ENCODE results near the gene MLKL. TPM values are rescaled to one million over a fixed set of nuclear protein-coding genes. Genes with fewer than 3 reads are reported as not detected.
A peak's percentile ranks its signal among the peaks of the same experiment; 100 is the strongest.

The MLKL gene
- polyA plus RNA-seq, 1 donor (not counting 4 experiments of a cell fraction or from before 2014, with no cell fraction given), result 12.5 TPM

DNA sequence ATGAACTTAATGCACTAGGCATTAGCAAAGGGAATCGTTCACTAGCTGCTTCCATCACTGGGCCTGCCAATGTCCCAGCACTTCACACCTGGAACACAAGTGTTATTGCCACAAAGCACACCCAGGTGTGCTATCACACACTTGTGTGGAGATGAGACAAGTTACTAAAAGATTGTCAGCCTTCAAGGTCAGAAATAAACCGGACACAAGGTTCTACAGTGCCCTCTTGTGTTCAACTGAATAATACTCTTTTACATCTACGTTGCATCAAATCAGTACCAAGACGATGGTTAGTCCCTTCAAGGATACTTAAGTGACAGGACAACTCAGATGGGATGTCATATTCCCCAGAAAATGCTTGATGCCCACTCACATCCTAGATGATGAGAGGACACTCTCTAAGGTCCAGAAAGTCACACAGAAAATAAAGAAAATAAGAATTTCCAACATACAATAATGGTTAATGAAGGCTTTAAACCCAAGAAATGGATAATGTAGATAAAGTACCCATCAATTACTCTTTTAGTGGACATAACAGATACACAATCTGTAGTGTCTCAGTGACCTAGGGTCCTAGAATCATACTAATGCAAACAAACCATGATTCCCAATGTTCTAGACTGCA, 77.3 kb downstream of the MLKL start:
- H3K36me3 ChIP-seq (ENCODE audit: control insufficient read depth in 2 of 2, extremely low read depth in 1 of 2, insufficient read depth in 2 of 2, low read length in 2 of 2), result peaks cover 18 to 40% of the 10 kb centered on the region in 2 experiments
- no peak overlapping the region for H3K27ac ChIP-seq (ENCODE audit: control insufficient read depth, insufficient read depth, low read length)
- DNase-seq (ENCODE audit: low read depth, low spot score) (no peak), FAIRE-seq (peak; percentile 59)
- no peaks in the 10 kb centered on the region for H3K4me1 ChIP-seq (ENCODE audit: control insufficient read depth, extremely low read depth, insufficient read depth, low read length)
- no peaks in the 10 kb centered on the region for H3K9me3 ChIP-seq (ENCODE audit: control insufficient read depth, low read depth, low read length)
- dilution Hi-C loops (cut with MboI; ENCODE audit: extremely low pct_ligation_motif_present, low sequenced_read_pairs), result no loop called here
- H3K27me3 ChIP-seq (ENCODE audit: control insufficient read depth, extremely low read depth, insufficient read depth, low read length), result no peaks in the 10 kb centered on the region
- no peaks in the 10 kb centered on the region for H4K20me1 ChIP-seq (ENCODE audit: control insufficient read depth, extremely low read depth, insufficient read depth, low read length)
- H3K9ac ChIP-seq (ENCODE audit: control insufficient read depth, extremely low read depth, insufficient read depth, low read length), result no peak overlapping the region
- H2AFZ ChIP-seq (ENCODE audit: control insufficient read depth, low read length), result no peak overlapping the region
- no peak overlapping the region for H3K4me2 ChIP-seq (ENCODE audit: control insufficient read depth, extremely low read depth, insufficient read depth, low read depth, low read length)
- H3K4me3 ChIP-seq (ENCODE audit: control insufficient read depth in 2 of 3, extremely low read depth in 1 of 3, insufficient read depth in 2 of 3, low read depth in 1 of 3, low read length in 3 of 3), result no peak overlapping the region
- no peak for TF ChIP-seq EZH2 (IDR thresholded peaks at IDR 0.05; ENCODE audit: low read length)
- TF ChIP-seq, protein P1, sequence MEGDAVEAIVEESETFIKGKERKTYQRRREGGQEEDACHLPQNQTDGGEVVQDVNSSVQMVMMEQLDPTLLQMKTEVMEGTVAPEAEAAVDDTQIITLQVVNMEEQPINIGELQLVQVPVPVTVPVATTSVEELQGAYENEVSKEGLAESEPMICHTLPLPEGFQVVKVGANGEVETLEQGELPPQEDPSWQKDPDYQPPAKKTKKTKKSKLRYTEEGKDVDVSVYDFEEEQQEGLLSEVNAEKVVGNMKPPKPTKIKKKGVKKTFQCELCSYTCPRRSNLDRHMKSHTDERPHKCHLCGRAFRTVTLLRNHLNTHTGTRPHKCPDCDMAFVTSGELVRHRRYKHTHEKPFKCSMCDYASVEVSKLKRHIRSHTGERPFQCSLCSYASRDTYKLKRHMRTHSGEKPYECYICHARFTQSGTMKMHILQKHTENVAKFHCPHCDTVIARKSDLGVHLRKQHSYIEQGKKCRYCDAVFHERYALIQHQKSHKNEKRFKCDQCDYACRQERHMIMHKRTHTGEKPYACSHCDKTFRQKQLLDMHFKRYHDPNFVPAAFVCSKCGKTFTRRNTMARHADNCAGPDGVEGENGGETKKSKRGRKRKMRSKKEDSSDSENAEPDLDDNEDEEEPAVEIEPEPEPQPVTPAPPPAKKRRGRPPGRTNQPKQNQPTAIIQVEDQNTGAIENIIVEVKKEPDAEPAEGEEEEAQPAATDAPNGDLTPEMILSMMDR (optimal IDR thresholded peaks at IDR 0.05 in 1 of 3, IDR thresholded peaks at IDR 0.05 in 1 of 3, conservative IDR thresholded peaks at IDR 0.05 in 1 of 3; ENCODE audit: extremely low read depth in 1 of 3, insufficient read depth in 2 of 3, low read length in 3 of 3), result peak; percentile 38 to 61 (median 39)
- no peaks in the 10 kb centered on the region for H3K79me2 ChIP-seq (ENCODE audit: control insufficient read depth, insufficient read depth, low read length)
- H3K9me1 ChIP-seq (ENCODE audit: control insufficient read depth, extremely low read depth, insufficient read depth, low read length), result no peaks in the 10 kb centered on the region

DNA sequence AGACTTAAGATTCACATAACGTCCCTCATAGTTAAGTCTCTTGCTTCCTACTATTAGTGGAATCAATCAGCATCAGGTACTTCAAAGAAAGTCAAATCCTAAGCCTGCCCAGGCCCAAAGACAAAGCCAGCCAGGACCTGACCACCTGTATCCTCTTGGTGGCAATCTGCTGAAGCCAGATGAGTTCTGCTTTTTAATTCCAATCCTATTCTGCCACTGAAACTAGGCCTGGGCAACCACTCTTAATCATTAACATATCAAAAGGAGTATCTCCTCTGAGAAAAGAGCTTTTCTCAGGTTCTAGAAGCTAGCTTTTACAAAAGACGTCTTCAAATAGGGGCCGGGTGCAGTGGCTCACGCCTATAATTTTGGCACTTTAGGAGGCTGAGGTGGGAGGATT, 78.7 kb downstream of the MLKL start:
- DNase-seq (ENCODE audit: low read depth, low spot score) (no peak), FAIRE-seq (no peak)
- no peaks in the 10 kb centered on the region for H3K4me1 ChIP-seq (ENCODE audit: control insufficient read depth, extremely low read depth, insufficient read depth, low read length)
- H3K36me3 ChIP-seq (ENCODE audit: control insufficient read depth in 2 of 2, extremely low read depth in 1 of 2, insufficient read depth in 2 of 2, low read length in 2 of 2), result peaks cover 11 to 36% of the 10 kb centered on the region in 2 experiments
- no peaks in the 10 kb centered on the region for H3K79me2 ChIP-seq (ENCODE audit: control insufficient read depth, insufficient read depth, low read length)
- no peaks in the 10 kb centered on the region for H3K27me3 ChIP-seq (ENCODE audit: control insufficient read depth, extremely low read depth, insufficient read depth, low read length)
- no peak overlapping the region for H3K27ac ChIP-seq (ENCODE audit: control insufficient read depth, insufficient read depth, low read length)
- dilution Hi-C loops (cut with MboI; ENCODE audit: extremely low pct_ligation_motif_present, low sequenced_read_pairs), result no loop called here
- no peak overlapping the region for H2AFZ ChIP-seq (ENCODE audit: control insufficient read depth, low read length)
- no peak overlapping the region for H3K4me2 ChIP-seq (ENCODE audit: control insufficient read depth, extremely low read depth, insufficient read depth, low read depth, low read length)
- H3K9me1 ChIP-seq (ENCODE audit: control insufficient read depth, extremely low read depth, insufficient read depth, low read length), result no peaks in the 10 kb centered on the region
- no peak overlapping the region for H3K9ac ChIP-seq (ENCODE audit: control insufficient read depth, extremely low read depth, insufficient read depth, low read length)
- H3K9me3 ChIP-seq (ENCODE audit: control insufficient read depth, low read depth, low read length), result no peaks in the 10 kb centered on the region
- no peak overlapping the region for H3K4me3 ChIP-seq (ENCODE audit: control insufficient read depth in 2 of 3, extremely low read depth in 1 of 3, insufficient read depth in 2 of 3, low read depth in 1 of 3, low read length in 3 of 3)
- no peaks in the 10 kb centered on the region for H4K20me1 ChIP-seq (ENCODE audit: control insufficient read depth, extremely low read depth, insufficient read depth, low read length)
- no peak for TF ChIP-seq EZH2 (IDR thresholded peaks at IDR 0.05; ENCODE audit: low read length)
- TF ChIP-seq, protein P1 (optimal IDR thresholded peaks at IDR 0.05 in 1 of 3, IDR thresholded peaks at IDR 0.05 in 1 of 3, conservative IDR thresholded peaks at IDR 0.05 in 1 of 3; ENCODE audit: extremely low read depth in 1 of 3, insufficient read depth in 2 of 3, low read length in 3 of 3), result no peak

Other genes starting within 250 kb of the MLKL start
- gene GLG1, start 93.7 kb downstream of the MLKL start, polyA plus RNA-seq, result 41.5 to 79.7 TPM (median 63.6 TPM) in 3 replicates
- gene RFWD3, start 34.0 kb downstream of the MLKL start, polyA plus RNA-seq, result 22.6 to 29.2 TPM (median 25.0 TPM) in 3 replicates
- 0.03 to 0.16 TPM (median 0.09 TPM) in 3 replicates for gene FA2H, start 74.0 kb upstream of the MLKL start, polyA plus RNA-seq

Measured in keratinocyte (primary cell).